DND-41 (cell line): ENCODE measurements around the gene STAT5B.

ENCODE experiments used
- CTCF ChIP-seq: IDR thresholded peaks from 2 replicates; pipeline ENCODE4 v1.5.1; 2012; ENCODE audit warnings: borderline replicate concordance, low read length, moderate library complexity, mild to moderate bottlenecking; ENCODE audit not compliant: poor library complexity, severe bottlenecking; ENCODE audit errors: extremely low read depth
- EZH2 ChIP-seq: IDR thresholded peaks from 3 replicates; pipeline ENCODE4 v1.6.1; 2012; ENCODE audit warnings: borderline replicate concordance, low read depth, mild to moderate bottlenecking, moderate library complexity, low read length, inconsistent platforms; ENCODE audit not compliant: severe bottlenecking

GRCh38 chr17:42184713-42185620 is 91.2 kb downstream of the STAT5B start, which contains the start of gene HCRT:
- TF ChIP-seq CTCF (no peak), EZH2 (no peak)
